LHCN-M2 (cell line): ENCODE measurements around the gene JAKMIP3. TPM values are rescaled to one million over a fixed set of nuclear protein-coding genes. Genes with fewer than 3 reads are reported as not detected.

ENCODE experiments used
- DNase-seq: peaks from one replicate; pipeline ENCODE4 v3.0.0-alpha.2; 2012; ENCODE audit warnings: low read depth
- total RNA-seq: library from RNA; depleted of rRNA; stranded (reverse); fragments of >200 nt; gene quantifications from 2 replicates; pipeline ENCODE4 v1.2.3, GENCODE V29; 2014; rRNA removed

The JAKMIP3 gene
- total RNA-seq, 1 experiment from 2014 or later, result not detected

DNA sequence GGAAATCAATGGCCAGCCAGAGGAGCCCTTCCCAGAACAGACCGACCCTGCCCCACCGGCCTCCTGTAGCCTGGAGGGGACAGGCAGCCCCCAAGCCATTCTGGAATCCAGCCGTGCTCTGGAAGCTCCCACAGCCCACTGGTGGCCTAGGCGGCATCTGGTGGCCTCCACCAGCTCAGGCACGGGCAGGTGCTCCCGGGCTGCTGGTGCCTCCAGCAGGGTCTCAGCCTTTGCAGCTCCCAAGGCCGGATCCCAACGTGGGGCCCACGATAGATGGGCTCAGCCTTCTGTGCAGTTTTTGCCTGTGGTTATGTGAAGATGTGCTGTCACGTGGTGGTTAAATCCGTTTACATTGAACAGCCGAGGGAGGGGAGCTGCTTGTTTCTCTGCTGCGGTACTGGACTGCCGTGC lies 44.4 kb downstream of the JAKMIP3 start:
- DNase-seq, result no peak

GRCh38 chr10:132110713-132111112 lies 45.0 kb downstream of the JAKMIP3 start:
- no peak for DNase-seq

DNA sequence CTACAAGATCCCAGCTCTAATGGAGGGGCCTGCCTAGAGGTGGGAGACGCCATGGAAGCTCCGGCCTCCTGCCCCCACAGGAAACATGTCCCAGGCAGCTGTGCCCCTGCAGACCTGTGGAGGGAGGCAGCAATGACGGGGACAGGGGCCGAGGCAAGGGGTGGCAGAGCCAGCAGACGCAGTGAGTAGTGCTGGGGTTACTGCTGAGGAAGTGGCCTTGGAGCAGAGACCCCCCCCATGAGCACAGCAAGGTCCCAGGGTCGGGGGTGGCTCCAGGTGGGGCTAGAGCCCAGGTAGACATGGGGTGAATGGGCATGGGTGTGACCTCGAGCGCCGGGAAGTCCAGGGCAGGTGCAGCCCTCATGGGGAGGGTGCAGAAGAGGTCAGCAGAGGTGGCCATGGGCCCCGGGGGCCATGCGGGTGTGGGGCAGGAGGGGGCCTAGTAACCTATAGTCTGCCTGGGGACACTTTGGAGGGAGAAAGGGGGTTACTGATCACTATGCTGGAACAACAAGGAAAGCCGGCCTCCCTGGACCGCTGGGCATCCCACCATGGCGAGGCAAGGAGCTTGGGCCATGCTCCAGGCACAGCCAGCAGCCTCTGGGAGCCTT lies 45.5 kb downstream of the JAKMIP3 start:
- no peak for DNase-seq

DNA sequence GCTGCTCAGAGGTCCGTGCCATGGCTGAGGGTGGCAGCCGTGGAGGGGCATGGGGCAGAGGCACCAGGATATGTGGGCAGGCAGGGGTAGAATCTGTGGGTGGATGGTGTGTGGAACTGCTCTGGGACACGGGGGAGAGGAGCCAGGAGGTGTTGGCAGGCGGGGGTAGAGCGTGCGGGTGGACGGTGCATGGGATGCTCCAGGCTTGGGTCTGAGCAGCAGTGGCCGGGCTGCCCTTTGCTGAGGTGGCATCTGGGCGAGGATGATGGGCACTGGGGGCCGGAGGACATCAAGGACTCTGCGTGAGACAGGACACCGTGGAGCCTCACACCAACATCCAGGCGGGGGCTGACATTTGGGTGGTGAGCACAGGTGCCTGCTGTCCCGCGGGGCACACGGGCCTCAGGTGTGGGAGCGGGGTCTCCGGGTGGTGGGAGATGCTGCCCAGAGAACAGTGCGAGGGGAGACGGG lies 46.2 kb downstream of the JAKMIP3 start:
- DNase-seq, result no peak

DNA sequence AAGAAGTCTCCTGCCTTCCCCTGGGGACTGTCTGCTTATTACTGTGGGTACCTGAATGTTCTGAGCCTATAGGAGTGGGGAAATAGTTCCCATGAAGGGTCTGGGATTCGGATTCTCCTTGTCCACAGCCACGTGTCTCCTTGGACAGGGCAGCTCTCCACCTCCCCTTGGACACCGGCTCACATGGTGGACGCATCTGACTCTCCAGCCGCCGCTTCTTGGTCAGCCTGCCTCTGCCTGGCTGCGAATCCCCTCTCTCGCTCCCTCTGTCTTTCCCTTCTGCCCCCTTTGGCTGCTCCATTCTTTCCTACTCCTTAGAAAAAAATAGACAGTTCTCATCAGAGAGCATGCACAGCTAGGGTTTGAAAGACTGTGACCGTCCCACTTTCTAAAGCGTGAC lies 46.9 kb downstream of the JAKMIP3 start:
- no peak for DNase-seq

- DNase-seq, result no peak
Measured at GRCh38 chr10:132113206-132113605, 47.5 kb downstream of the JAKMIP3 start.

DNA sequence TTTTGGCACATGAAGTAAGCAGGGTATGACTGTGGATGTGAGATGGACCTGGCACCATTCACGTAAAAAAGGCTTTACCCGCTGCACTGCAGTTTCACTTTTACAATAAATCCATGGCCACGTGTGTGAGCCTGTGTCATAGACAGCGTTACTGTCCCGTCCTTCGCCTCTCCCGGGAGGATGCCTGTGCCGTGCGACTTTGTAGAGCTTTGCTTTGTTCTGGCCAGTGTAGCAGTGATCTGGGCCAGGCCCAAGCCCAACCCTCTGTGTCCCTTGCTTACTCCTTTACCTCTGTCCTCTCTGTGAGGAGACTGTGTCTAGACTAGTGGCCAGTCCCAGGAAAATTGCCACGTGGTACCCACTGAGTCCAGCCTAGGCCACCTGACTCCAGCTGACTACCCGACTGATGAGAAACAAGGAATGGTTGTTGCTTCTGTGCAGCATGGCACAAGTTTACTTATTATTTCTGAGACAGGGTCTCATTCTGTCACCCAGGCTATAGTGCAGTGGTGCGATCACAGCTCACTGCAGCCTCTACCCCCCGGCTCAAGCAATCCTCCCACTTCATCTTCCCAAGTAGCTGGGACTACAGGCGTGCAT lies 48.1 kb downstream of the JAKMIP3 start:
- no peak for DNase-seq

GRCh38 chr10:132114953-132115520 lies 49.3 kb downstream of the JAKMIP3 start:
- no peak for DNase-seq

Other genes starting within 250 kb of the JAKMIP3 start
- 25.6 and 35.8 TPM in 2 replicates for gene PPP2R2D, start 164.9 kb upstream of the JAKMIP3 start, total RNA-seq
- 425 and 456 TPM in 2 replicates for gene BNIP3, start 84.0 kb upstream of the JAKMIP3 start, total RNA-seq
- 21.9 and 22.4 TPM in 2 replicates for gene DPYSL4, start 121.0 kb downstream of the JAKMIP3 start, total RNA-seq
- gene STK32C, start 242.0 kb downstream of the JAKMIP3 start, total RNA-seq, result 11.8 and 12.6 TPM in 2 replicates